HEK293 (cell line): Measurements from ENCODE around the gene VEPH1.

Source experiments
- CTCF ChIA-PET: fragments of 350-600 bp; formaldehyde crosslinking; extraction: SDS; loops from one replicate; lab custom pipeline; 2021; ENCODE audit warnings: antibody characterized with exemption; lab: Yijun Ruan, JAX
- POLR2A ChIA-PET: fragments of 300-600 bp; formaldehyde crosslinking; extraction: SDS; loops from one replicate; lab custom pipeline; 2020; ENCODE audit warnings: antibody characterized with exemption, inconsistent platforms; lab: Yijun Ruan, JAX
- H3K27ac ChIP-seq: fragments of 200-500 bp; sonication (Bioruptor generic); 2 replicates; pipeline ENCODE4 v1.5.1; 2014; ENCODE audit warnings: low read depth, low read length, control low read depth, inconsistent platforms; ENCODE audit errors: extremely low read depth
- H3K36me3 ChIP-seq, 2 experiments: fragments of 200-500 bp in 1 of 2; sonication (Bioruptor generic) in 1 of 2; 1 replicate in 1 of 2; 2 replicates in 1 of 2; pipeline ENCODE4 v1.5.1; 2014 to 2017; ENCODE audit warnings: inconsistent platforms in 2 of 2, low read length in 2 of 2; ENCODE audit not compliant: control insufficient read depth in 2 of 2, insufficient read depth in 1 of 2
- H3K4me1 ChIP-seq: fragments of 200-500 bp; sonication (Bioruptor generic); 2 replicates; pipeline ENCODE4 v1.5.1; 2014; ENCODE audit warnings: mild to moderate bottlenecking, low read length, inconsistent platforms; ENCODE audit not compliant: control insufficient read depth, insufficient read depth
- H3K4me3 ChIP-seq: 2 replicates; pipeline ENCODE4 v1.5.1; 2011; ENCODE audit warnings: low read depth, mild to moderate bottlenecking, control low read depth, low read length, moderate library complexity
- H3K9me3 ChIP-seq: fragments of 200-500 bp; sonication (Bioruptor generic); 2 replicates; pipeline ENCODE4 v1.5.1; 2014; ENCODE audit warnings: low read depth, low read length, inconsistent platforms; ENCODE audit not compliant: control insufficient read depth, insufficient read depth
- BCL11A ChIP-seq: fragments of 450-650 bp; formaldehyde crosslinking; IDR thresholded peaks from 2 replicates; pipeline ENCODE4 v1.5.1; 2016; ENCODE audit warnings: low read depth, missing biosample characterization, missing genetic modification characterization
- HIC1 ChIP-seq: fragments of 450-650 bp; formaldehyde crosslinking; IDR thresholded peaks from 2 replicates; pipeline ENCODE4 v1.5.1; 2016; ENCODE audit warnings: missing biosample characterization, missing genetic modification characterization
- HOXC10 ChIP-seq: sonication (generic); formaldehyde crosslinking; IDR thresholded peaks from 2 replicates; pipeline ENCODE4 v1.8.1; 2023; ENCODE audit warnings: mild to moderate bottlenecking, missing genetic modification reagents
- INSM2 ChIP-seq: fragments of 450-650 bp; formaldehyde crosslinking; IDR thresholded peaks from 2 replicates; pipeline ENCODE4 v1.5.1; 2016; ENCODE audit warnings: missing biosample characterization, missing genetic modification characterization
- KLF1 ChIP-seq: fragments of 450-650 bp; formaldehyde crosslinking; IDR thresholded peaks from 2 replicates; pipeline ENCODE4 v1.5.1; 2016; ENCODE audit warnings: missing biosample characterization, missing genetic modification characterization
- OSR2 ChIP-seq: fragments of 450-650 bp; formaldehyde crosslinking; IDR thresholded peaks from 2 replicates; pipeline ENCODE4 v1.5.1; 2016; ENCODE audit warnings: missing biosample characterization, missing genetic modification characterization
- PRDM1 ChIP-seq: fragments of 450-650 bp; formaldehyde crosslinking; IDR thresholded peaks from 2 replicates; pipeline ENCODE4; 2016; ENCODE audit warnings: missing biosample characterization, missing genetic modification characterization
- RBAK ChIP-seq: fragments of 450-650 bp; formaldehyde crosslinking; IDR thresholded peaks from 2 replicates; pipeline ENCODE4 v1.5.1; 2016; ENCODE audit warnings: missing biosample characterization, missing genetic modification characterization
- TRIM28 ChIP-seq: IDR thresholded peaks from 2 replicates; pipeline ENCODE4 v1.6.1; 2011; ENCODE audit warnings: low read length, control low read depth, borderline replicate concordance
- ZBTB49 ChIP-seq: fragments of 450-650 bp; formaldehyde crosslinking; IDR thresholded peaks from 2 replicates; pipeline ENCODE4 v1.5.1; 2016; ENCODE audit warnings: missing biosample characterization, missing genetic modification characterization, low read depth
- ZBTB6 ChIP-seq: fragments of 450-650 bp; formaldehyde crosslinking; IDR thresholded peaks from 2 replicates; pipeline ENCODE4 v1.5.1; 2017; ENCODE audit warnings: missing biosample characterization, missing genetic modification characterization
- ZNF10 ChIP-seq: fragments of 450-650 bp; formaldehyde crosslinking; IDR thresholded peaks from 2 replicates; pipeline ENCODE4 v1.5.1; 2017; ENCODE audit warnings: missing biosample characterization, missing genetic modification characterization
- ZNF175 ChIP-seq: fragments of 450-650 bp; formaldehyde crosslinking; IDR thresholded peaks from 2 replicates; pipeline ENCODE4 v1.5.1; 2016; ENCODE audit warnings: missing biosample characterization, missing genetic modification characterization
- ZNF280D ChIP-seq: fragments of 450-650 bp; formaldehyde crosslinking; IDR thresholded peaks from 2 replicates; pipeline ENCODE4 v1.5.1; 2016; ENCODE audit warnings: missing biosample characterization, missing genetic modification characterization
- ZNF362 ChIP-seq: fragments of 450-650 bp; formaldehyde crosslinking; IDR thresholded peaks from 2 replicates; pipeline ENCODE4 v1.5.1; 2016; ENCODE audit warnings: missing biosample characterization, missing genetic modification characterization
- ZNF521 ChIP-seq: fragments of 450-650 bp; formaldehyde crosslinking; IDR thresholded peaks from 2 replicates; pipeline ENCODE4 v1.5.1; 2017; ENCODE audit warnings: missing biosample characterization, mild to moderate bottlenecking, missing genetic modification characterization
- ZNF544 ChIP-seq: fragments of 450-650 bp; formaldehyde crosslinking; IDR thresholded peaks from 2 replicates; pipeline ENCODE4 v1.5.0; 2017; ENCODE audit warnings: missing biosample characterization, missing genetic modification characterization
- ZNF549 ChIP-seq: fragments of 450-650 bp; IDR thresholded peaks from 2 replicates; pipeline ENCODE4 v1.5.1; 2018; ENCODE audit warnings: missing biosample characterization, missing genetic modification characterization, mild to moderate bottlenecking, inconsistent platforms, moderate library complexity
- ZNF623 ChIP-seq: fragments of 450-650 bp; formaldehyde crosslinking; IDR thresholded peaks from 2 replicates; pipeline ENCODE4 v1.5.1; 2016; ENCODE audit warnings: missing biosample characterization, missing genetic modification characterization
- ZNF677 ChIP-seq: fragments of 450-650 bp; IDR thresholded peaks from 2 replicates; pipeline ENCODE4 v1.5.0; 2018; ENCODE audit warnings: missing biosample characterization, mild to moderate bottlenecking, missing genetic modification characterization, moderate library complexity
- ZNF776 ChIP-seq: fragments of 450-650 bp; formaldehyde crosslinking; IDR thresholded peaks from 2 replicates; pipeline ENCODE4 v1.5.0; 2017; ENCODE audit warnings: missing biosample characterization, missing genetic modification characterization, borderline replicate concordance
- ZNF791 ChIP-seq: fragments of 450-650 bp; formaldehyde crosslinking; IDR thresholded peaks from 2 replicates; pipeline ENCODE4 v1.5.1; 2016; ENCODE audit warnings: missing biosample characterization, missing genetic modification characterization
- ZNF837 ChIP-seq: fragments of 450-650 bp; formaldehyde crosslinking; IDR thresholded peaks from 2 replicates; pipeline ENCODE4 v1.5.1; 2016; ENCODE audit warnings: missing biosample characterization, missing genetic modification characterization
- ZSCAN16 ChIP-seq: fragments of 450-650 bp; formaldehyde crosslinking; IDR thresholded peaks from 2 replicates; pipeline ENCODE4 v1.5.1; 2016; ENCODE audit warnings: missing biosample characterization, missing genetic modification characterization

The VEPH1 gene

GRCh38 chr3:157514371-157514895 lies 11.2 kb upstream of the VEPH1 start:
- Histone ChIP-seq H3K36me3 (no peaks in the 10 kb centered on the region), H3K4me3 (no peak overlapping the region), H3K4me1 (no peaks in the 10 kb centered on the region), H3K27ac (no peak overlapping the region), H3K9me3 (no peaks in the 10 kb centered on the region)
- ChIA-PET POLR2A (no interaction called here), CTCF (interaction anchor here (0.6 to 0.8 kb wide), 2 partner anchors 18 to 26 kb away, joined by 3 to 6 read pairs; no protein-coding TSS in a partner anchor)
- TF ChIP-seq ZNF544 (tag by site-specific recombination), result no peak
- no peak for TF ChIP-seq TRIM28
- no peak for TF ChIP-seq ZNF280D
- no peak for TF ChIP-seq ZNF791
- no peak for TF ChIP-seq PRDM1 (tag by site-specific recombination)

GRCh38 chr3:157513585-157513984 lies 10.4 kb upstream of the VEPH1 start:
- no peaks in the 10 kb centered on the region for H3K36me3 ChIP-seq
- no peak for TF ChIP-seq ZSCAN16 (tag by site-specific recombination)
- no peak for TF ChIP-seq ZNF549 (tag by site-specific recombination)
- TF ChIP-seq ZNF10, result no peak
- TF ChIP-seq RBAK (tag by site-specific recombination), result no peak
- TF ChIP-seq ZNF521, result no peak
- TF ChIP-seq ZNF776 (tag by site-specific recombination), result no peak
- no peak for TF ChIP-seq ZNF175 (tag by site-specific recombination)
- no peak for TF ChIP-seq KLF1
- TF ChIP-seq ZNF677, result no peak
- TF ChIP-seq OSR2, result no peak
- no peak for TF ChIP-seq ZBTB49 (tag by site-specific recombination)
- TF ChIP-seq INSM2 (tag by site-specific recombination), result no peak
- TF ChIP-seq HIC1 (tag by site-specific recombination), result no peak
- TF ChIP-seq ZNF623, result no peak
- no peak for TF ChIP-seq ZNF837
- no peak for TF ChIP-seq BCL11A (tag by site-specific recombination)
- TF ChIP-seq ZNF362 (tag by site-specific recombination), result no peak
- no peak for TF ChIP-seq ZBTB6 (tag by site-specific recombination)
- no peak for TF ChIP-seq HOXC10 (CRISPR knock-in tag)
- TF ChIP-seq, all 188 proteins: peak for 0
- CTCF ChIA-PET, result no interaction called here

More at GRCh38 chr3:157513585-157513984, 10.4 kb upstream of the VEPH1 start:
- H3K27ac ChIP-seq, result no peak overlapping the region
- H3K4me3 ChIP-seq, result no peak overlapping the region
- POLR2A ChIA-PET, result no interaction called here
- H3K4me1 ChIP-seq, result no peaks in the 10 kb centered on the region
- no peaks in the 10 kb centered on the region for H3K9me3 ChIP-seq
